ENCODE results near the gene PFKFB2.

Gene PFKFB2

GRCh38 chr1:207021876-207022596 is 31.0 kb upstream of the PFKFB2 start:
- DNase-seq (ENCODE audit: low read depth) = no peak

GRCh38 chr1:207022996-207023679 is 29.9 kb upstream of the PFKFB2 start:
- DNase-seq (ENCODE audit: low read depth) = peak; percentile 14

- peak; percentile 93 for DNase-seq (ENCODE audit: low read depth)
Measured at GRCh38 chr1:207024202-207025145, 28.6 kb upstream of the PFKFB2 start.

- DNase-seq (ENCODE audit: low read depth) = peak; percentile 83
Measured at GRCh38 chr1:207025146-207025880, 27.8 kb upstream of the PFKFB2 start.

GRCh38 chr1:207026104-207026534 is 27.0 kb upstream of the PFKFB2 start:
- peak; percentile 7 for DNase-seq (ENCODE audit: low read depth)

- DNase-seq (ENCODE audit: low read depth) = peak; percentile 72
Measured at GRCh38 chr1:207027206-207027777, 25.8 kb upstream of the PFKFB2 start.

GRCh38 chr1:207027921-207028320 is 25.2 kb upstream of the PFKFB2 start:
- no peak for DNase-seq (ENCODE audit: low read depth)

GRCh38 chr1:207028884-207029650 is 24.0 kb upstream of the PFKFB2 start:
- no peak for DNase-seq (ENCODE audit: low read depth)

GRCh38 chr1:207029701-207030521 is 23.2 kb upstream of the PFKFB2 start:
- no peak for DNase-seq (ENCODE audit: low read depth)

- no peak for DNase-seq (ENCODE audit: low read depth)
Measured at GRCh38 chr1:207030522-207031009, 22.5 kb upstream of the PFKFB2 start.

- DNase-seq (ENCODE audit: low read depth) = no peak
Measured at GRCh38 chr1:207031016-207031415, 22.1 kb upstream of the PFKFB2 start.

GRCh38 chr1:207031632-207032264 is 21.3 kb upstream of the PFKFB2 start:
- no peak for DNase-seq (ENCODE audit: low read depth)

- peak; percentile 6 for DNase-seq (ENCODE audit: low read depth)
Measured at GRCh38 chr1:207032528-207033017, 20.5 kb upstream of the PFKFB2 start, which contains the start of gene C1orf116. TSS of gene C1orf116 (minus strand) at chr1:207032756. CDS start at chr1:207027598, 5,158 bp downstream.

GRCh38 chr1:207033302-207033701 is 19.8 kb upstream of the PFKFB2 start:
- DNase-seq (ENCODE audit: low read depth) = no peak

GRCh38 chr1:207034208-207034607 is 18.9 kb upstream of the PFKFB2 start:
- DNase-seq (ENCODE audit: low read depth) = peak; percentile 9

GRCh38 chr1:207034998-207035397 is 18.1 kb upstream of the PFKFB2 start:
- peak; percentile 94 for DNase-seq (ENCODE audit: low read depth)

GRCh38 chr1:207035877-207036551 is 17.1 kb upstream of the PFKFB2 start:
- no peak for DNase-seq (ENCODE audit: low read depth)

GRCh38 chr1:207036865-207037264 is 16.2 kb upstream of the PFKFB2 start:
- no peak for DNase-seq (ENCODE audit: low read depth)

All from amniotic epithelial cell (primary cell).